ENCODE measurements around the gene ST3GAL5.
A peak's percentile ranks its signal among the peaks of the same experiment; 100 is the strongest.
"Not testable (repeated sequence)": the region's sequence is repeated elsewhere in the genome, so short reads cannot be mapped to it uniquely, and the experiment has no call there.

The ST3GAL5 gene

DNA sequence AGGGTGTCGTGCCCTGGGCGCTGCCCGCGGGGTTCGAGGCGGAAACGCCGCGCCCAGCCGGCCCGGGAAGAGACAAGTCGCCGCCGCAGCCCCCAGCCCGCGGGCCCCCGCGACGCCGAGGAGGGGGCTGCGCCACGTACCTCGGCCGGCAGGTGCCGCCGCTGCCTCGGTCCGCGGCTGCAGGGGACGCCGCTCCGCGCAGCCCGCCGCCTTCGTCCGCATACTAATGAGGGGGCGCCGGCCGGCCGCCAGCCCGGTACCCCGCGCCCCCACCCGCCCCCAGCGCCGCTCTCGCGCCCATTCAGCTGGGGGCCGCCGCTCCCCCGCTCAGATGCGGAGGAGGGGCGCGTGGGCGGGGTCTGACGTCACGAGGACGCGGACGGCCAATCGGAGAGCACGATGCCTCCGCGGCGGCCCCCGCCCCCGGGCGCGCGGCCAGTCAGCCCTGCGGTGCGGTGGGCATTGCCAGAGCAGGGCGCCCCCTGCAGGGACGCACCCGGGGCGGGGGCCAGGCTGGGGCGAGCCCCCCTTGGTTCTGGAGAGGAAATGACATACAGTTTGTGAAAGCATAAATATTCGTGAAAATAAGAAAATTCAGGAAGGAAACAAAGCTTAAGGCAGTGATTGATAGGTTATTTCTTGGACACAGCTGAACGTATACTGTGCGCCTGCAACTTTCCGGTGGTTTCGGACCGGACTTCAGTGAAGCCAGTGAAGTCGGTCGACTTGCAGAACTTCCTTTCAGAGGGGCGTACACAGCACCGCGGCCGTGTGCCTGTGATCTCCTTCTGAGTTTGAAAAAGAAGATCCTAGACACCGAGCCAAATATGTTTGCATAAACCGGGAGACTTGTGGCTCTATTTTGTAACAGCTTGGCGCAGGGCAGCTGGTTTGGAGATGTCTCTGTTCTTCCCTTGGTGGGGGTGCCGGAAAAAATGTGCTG lies at the start of gene ST3GAL5:
Gene ST3GAL5, minus strand, starts transcription at position 307 of the 943 bp plus-strand sequence. Its CDS starts 85 bp downstream, at position 222.
- peak; percentile 92 for DNase-seq

DNA sequence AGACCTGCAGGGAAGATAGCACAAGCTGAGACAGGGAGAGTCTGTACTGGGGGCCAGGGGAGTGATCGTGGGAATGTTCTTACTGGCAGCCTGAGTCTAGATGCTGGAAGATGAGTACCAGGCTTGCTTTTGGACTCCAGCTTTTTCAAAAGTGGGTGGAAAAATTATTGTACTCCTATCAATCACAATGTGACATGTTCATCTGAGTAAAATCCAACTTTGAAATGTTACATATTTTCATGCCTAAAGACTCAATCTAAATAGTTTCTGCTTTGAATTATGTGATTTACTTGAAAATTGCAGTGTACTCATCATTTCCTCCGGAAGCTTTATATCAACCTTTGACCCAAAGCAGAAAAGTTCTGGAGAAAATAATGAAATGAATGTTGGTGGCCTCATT lies 49.7 kb upstream of the ST3GAL5 start:
- no peak for DNase-seq

DNA sequence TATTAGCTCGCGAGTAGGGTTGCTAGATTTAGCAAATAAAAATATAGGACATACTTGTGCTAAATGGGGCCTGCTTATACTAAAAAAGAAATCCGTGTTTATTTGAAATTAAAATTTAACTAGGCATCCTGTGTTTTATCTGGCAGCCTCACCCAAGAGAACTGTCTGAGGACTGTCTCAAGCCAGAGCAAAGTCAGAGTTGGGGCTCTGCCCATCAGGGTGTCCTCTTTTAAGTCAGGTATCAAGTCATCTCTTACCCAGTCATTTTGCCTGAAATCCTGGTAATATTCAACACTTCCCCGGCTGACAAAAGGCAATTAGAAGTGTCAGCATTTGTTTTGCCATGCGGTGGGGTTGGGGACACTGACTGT lies 48.3 kb upstream of the ST3GAL5 start:
- DNase-seq, result no peak

DNA sequence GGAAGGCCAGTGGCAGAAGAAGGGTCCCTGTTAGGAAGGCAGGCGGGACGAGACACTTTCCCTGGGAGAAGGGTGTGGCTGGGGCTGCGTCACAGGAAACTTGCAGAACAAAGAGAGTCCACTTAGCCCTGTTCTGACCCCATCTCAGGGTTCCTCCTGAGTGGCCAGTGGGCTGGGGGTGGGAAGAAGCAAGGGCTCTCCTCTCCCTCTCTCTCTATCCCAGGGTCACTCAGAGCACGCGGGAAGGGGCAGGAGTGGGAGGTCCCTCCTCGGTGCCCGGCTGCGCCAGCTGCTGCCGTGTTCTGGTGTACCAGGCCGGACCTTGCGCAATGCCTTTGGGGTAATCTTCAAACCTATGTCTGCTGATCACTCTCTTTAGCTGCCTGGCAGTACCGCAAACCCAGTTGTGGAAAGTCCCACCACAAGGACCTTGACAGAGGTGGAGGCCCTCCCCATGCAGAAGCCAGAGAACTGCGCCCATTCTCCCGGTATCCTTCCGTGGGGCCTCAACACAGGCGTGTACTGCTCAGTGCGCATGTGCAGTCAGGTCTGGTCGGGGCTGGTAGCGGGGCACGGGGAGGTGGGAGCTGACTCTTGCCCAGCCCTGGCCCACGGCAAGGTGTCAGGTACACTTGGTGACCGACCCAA lies 47.8 kb upstream of the ST3GAL5 start:
- no peak for DNase-seq

DNA sequence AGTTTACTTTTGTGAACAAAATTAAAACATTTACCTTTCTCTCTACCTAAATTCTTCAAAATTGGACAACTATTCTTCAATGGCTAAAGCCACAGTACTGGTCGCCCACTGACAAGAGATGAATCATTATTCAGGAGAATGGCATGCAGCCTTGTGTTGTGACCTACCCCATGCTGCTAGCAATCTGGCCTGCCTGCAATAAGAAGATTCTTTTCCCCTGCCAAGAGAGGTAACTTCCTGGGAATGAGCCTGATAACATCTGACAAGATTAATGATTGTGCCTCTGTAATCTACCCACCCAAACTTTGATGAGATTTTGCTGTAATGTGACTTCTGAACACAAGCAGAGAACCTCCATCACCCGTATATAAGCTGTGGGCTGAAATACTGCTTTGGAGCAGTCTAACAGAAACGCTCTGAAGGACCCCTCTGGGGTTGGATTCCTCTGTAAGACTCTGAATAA lies 47.0 kb upstream of the ST3GAL5 start:
- no peak for DNase-seq

DNA sequence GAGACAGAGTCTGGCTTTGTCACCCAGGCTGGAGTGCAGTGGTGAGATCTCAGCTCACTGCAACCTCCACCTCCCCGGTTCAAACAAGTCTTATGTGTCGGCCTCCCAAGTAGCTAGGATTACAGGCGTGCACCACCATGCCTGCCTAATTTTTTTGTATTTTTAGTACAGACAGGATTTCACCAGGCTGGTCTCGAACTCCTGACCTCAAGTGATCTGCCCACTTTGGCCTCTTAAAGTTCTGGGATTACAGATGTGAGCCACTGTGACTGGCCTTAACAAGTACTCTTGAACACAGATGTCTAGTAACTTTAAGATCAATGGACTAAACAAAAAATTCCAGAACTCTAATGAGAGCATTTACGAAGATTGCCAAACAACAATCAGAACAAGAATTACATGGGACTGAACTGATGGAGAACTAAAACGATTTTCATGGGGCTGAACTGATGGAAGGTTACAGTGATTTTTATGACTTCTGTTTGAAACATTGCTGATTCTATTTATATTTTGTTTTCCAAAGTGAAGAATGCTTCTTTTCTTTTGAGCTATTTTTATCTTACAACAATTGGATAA lies 46.5 kb upstream of the ST3GAL5 start:
- no peak for DNase-seq

DNA sequence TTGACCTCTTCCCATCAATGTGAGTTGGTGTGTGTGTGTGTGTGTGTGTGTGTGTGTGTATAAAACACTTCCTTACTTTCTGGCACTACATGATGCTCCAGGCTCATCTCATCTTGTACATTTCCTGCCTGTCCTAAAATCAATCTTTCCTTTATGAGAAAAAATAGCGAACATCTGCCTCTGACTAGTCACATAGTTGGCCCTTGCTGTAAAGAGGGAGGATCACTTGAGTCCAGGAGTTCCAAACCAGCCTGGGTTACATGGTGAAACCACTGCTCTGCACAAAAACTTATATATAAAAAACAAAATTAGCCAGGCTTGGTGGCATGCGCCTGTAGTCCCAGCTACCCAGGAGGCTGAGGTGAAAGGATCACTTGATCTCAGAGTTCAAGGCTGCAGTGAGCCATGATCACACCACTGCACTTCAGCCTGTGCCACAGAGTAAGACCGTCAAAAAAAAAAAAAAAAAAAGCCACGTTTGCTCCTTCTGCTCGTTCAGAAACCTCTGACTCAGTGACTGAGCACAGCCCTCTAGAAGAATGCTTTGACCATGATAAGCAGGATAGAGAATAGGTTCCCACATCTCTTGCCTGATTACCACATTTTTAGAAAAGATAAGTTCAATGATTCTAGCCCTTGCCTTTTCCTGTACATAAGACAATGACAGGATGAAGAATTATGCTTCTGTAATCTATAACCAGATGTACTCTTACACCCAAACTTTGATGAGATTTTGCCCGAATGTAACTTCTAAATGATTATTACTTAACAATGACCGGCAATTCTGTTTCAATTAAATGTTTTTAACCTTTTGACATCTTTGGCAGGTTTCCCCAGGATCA lies 45.2 kb upstream of the ST3GAL5 start:
- no peak for DNase-seq

DNA sequence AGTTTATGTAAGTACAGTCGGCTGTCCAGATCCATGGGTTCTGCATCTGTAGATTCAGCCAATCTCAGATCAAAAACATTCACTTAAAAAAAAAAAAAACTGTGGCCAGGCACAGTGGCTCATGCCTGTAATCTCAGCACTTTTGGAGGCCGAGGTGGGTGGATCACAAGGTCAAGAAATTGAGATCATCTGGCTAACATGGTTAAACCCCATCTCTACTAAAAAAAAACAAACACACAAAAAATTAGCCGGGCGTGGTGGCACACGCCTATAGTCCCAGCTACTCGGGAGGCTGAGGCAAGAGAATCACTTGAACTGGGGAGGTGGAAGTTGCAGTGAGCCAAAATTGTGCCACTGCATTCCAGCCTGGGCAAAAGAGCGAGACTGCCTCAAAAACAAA lies 42.4 kb upstream of the ST3GAL5 start:
- DNase-seq, result not testable (repeated sequence)

DNA sequence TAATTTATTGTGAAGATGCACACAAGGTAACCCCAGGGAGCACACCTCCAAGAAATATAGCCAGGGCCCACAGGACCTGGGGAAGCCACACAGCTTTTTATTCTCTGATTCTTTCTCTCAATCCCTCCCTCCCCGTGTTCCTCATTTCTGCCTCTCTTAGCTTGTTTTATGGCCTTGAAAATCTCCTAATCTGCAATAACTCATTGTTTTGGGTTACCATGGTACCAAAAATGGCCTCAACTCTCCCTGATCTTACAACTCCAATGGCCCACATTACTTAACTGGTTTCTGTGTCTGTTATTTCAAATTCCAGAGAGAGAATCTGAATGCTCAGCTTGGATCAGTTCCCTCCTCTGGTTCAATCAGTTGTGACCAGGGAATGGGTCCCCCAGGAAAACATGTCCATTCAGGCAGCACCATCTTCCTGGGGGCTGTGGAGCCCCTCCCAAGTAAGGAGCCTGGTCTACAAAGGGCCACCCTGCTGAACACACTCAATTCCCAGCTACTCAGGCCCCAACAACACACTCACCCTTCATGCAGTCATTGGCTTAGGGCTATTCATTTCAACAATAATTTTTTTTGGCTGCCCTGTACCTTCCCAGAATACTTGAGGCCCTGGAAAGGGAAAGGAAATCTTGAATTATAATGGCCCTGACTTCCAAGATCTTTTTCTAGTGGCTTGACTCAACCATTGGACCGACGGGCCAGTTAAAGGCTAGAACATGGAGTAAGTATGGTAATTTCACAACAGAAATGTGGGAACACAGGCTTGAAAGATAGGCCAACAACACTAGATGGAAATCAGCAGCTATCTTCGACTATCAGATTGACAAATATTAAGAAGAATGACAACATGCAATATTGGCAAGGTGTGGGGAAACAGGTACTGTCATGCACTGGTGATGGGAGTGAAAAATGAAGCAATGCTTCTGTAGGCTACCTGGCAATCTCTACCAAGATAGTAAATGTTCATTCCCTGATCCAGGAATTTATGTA lies 41.6 kb upstream of the ST3GAL5 start:
- DNase-seq, result no peak

DNA sequence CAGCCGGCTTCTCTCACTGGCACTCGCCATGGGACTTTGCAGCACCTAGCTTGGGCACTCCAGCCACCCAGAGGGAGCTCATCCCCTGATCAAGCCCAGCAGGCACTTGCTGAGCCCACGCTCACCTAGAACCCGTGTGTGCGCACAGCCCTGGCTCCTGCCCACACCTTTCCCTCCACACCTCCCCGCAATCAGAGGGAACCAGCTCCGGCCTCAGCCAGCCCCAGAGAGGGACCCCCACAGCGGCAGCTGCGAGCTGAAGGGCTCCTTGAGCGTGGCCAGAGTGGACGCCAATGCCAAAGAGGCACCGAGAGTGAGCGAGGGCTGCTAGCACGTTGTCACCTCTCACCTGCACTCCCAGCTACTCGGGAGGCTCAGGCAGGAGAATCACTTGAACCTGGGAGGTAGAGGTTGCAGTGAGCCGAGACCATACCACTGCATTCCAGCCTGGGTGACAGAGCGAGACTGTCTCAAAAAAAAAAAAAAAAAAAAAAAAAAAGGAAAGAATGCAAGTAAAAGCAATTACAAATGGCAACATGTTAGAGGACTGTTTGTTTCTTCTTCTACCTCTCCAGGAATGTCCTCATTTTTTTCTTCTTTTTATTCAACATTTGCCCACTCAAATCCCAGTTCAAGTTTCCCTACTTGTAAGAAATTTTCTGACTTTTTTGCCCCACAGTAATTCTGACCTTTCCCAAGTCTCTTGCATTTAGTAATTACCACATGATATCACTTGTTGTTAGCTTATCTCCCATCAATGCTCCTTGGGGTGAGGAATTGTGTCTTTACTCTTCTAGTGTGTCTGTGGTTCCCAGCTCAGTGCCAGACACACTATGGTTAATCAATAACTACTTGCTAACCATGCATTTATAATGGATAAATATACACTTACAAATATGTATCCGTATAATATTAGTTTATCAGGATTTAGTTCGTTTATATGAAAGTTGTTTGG lies 40.6 kb upstream of the ST3GAL5 start:
- DNase-seq, result no peak

DNA sequence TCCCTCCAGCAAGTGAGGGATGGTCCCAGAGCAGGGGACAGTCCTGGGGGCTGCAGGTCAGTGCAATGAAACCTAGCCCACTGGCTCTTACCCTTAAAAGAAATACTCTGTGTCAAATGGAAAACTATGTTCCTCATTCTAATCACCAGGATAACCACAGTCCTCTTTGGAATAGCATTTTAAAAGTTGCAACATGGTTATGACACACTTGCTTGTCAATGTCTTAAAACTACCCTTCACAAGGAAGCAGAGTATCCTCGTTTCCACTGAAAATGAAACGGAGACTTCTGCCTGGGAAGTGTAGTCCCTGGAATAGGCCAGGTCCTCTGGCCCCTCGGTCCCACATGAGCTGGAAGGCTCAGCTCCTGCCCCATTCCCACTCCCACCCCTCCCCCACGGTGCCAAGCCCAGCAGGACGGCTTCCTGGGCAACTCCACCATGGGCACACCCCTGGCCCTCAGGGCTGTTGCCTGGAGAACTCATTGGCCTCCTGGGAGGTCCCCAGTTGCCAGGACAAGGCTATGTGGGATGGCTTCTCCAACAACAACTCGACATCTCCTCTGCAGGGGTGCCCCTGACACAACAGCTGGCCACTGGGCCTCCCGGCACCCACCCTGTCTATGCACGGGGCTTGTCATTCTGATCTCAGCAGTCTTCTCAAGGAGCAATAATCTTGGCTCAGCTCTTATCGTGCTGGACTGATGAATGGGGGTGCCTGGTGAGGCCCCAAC lies 38.3 kb upstream of the ST3GAL5 start:
- DNase-seq, result no peak

DNA sequence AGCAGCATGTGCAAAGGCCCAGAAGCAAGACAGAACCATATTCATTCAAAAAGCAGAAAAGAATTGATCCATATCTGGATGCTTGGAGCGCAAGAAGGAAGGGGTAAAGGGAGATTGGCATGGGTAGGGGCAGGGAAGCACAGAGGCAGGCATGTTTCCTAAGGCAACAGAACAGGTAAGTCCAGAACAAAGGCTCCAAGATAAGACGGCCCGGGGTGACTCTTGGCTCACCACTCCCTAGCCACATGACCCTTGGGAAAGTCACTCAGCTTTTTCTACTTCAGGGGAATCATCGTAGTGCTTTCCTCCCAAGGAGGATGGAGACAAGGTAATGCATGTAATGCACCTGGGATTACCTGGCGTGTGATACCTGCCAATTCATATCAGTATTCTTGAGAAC lies 37.7 kb upstream of the ST3GAL5 start:
- DNase-seq, result no peak

DNA sequence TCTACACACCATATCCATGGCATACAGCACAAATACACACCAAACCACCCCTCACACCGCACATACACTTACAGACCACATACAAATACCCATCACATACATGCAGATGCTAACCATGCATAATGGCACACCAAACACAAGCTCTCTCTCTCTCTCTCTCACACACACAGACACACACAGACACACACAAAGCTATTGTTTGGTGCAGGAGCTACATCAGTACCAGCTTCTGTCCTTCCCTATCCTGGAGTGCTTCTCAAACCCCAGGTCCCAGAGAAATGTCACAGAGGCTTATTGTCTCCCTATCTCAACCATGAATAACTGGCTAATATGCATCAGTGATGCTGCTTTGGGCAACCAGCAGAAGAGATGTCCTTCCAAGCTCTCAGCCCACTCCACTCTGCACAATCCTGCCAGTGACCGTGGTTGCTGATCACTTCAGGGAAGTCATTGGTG lies 36.5 kb upstream of the ST3GAL5 start:
- DNase-seq, result no peak

DNA sequence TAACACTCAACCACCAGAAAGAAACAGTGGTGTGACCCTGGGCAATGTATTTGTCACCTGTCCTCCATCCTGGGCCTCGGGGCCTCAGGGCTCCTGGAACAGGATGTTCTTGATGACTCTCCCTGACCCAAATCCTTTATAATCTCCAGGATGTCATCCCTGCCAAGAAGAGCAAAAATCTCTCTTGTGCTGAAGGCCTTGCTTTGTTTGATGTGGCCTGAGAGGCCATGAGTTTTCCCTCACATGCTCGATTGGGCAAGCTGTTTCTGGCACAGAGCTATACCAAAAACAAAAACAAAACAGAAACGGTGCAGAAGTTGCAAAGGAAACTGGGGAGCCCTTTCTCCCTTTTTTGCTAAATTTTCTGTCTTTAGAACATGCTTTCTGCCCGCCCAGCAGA lies 35.7 kb upstream of the ST3GAL5 start:
- DNase-seq, result no peak

DNA sequence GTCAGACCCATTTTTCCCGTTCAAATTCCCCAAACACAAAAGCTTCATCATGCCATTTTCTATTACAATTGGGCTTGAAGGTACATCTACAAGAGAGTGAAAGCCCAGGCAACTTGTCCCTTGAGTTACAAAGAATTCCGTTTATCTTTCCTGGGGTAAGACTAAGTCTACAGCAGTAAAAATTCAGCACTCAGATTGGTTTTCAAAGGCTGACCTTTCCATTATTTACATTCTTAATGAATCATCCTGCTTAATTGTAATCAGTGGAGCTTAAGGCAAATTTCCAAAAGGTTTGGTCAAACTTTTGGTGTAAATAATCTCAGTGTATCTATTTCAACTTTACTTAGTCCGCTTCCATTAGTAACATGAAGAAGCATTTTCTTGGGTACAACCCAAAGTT lies 33.4 kb upstream of the ST3GAL5 start:
- no peak for DNase-seq

DNA sequence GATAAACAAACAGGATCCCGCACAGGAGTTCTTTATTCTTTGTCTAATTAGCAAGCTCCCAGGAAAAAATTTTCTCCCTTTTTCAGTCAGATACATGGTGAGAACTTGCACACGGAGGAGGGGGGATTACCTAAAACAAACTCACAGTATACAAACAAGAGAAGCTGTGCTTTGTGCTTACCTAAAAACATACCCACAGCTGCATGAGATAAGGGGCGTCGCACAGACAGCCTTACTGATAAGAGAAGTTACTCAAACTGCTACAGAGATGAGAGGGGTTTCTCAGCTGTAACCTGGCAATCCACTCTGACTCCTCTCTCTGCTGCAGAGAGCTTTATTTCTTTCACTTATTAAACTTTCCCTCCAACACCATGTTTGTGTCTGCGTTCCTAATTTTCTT lies 32.9 kb upstream of the ST3GAL5 start:
- no peak for DNase-seq

DNA sequence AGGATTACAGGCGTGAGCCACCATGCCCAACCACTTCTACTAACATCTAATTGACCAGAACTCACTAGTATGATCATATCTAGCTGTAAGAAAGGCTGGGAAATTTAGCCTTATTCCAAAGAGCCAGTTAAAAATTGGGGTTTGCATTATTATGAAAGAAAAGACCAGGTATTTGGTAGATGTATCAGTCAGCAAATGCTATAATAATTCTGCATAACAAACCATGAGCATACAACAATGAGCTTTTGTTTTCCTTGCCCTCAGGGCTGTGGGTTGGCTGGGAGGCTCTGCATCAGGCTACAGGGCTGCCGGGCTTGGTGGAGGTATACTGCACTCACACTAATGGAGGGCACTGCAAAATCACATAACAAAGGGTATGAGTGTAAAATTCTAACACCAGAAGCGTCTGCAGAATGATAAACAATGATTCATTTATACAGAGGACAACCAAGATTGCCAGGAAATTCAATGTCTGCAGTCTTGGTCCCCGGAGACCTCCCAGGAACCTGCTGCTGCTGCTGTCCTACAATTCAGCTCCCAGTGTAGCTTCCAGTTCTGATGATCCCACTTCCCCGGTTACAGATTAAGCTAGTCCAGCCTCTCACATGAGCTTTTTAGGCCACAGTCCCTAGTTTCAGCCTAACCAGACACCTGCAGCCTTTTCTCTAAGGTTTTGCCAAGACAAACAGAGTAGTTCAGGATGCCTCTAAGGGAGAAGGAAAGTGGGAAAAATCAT lies 32.2 kb upstream of the ST3GAL5 start:
- no peak for DNase-seq

DNA sequence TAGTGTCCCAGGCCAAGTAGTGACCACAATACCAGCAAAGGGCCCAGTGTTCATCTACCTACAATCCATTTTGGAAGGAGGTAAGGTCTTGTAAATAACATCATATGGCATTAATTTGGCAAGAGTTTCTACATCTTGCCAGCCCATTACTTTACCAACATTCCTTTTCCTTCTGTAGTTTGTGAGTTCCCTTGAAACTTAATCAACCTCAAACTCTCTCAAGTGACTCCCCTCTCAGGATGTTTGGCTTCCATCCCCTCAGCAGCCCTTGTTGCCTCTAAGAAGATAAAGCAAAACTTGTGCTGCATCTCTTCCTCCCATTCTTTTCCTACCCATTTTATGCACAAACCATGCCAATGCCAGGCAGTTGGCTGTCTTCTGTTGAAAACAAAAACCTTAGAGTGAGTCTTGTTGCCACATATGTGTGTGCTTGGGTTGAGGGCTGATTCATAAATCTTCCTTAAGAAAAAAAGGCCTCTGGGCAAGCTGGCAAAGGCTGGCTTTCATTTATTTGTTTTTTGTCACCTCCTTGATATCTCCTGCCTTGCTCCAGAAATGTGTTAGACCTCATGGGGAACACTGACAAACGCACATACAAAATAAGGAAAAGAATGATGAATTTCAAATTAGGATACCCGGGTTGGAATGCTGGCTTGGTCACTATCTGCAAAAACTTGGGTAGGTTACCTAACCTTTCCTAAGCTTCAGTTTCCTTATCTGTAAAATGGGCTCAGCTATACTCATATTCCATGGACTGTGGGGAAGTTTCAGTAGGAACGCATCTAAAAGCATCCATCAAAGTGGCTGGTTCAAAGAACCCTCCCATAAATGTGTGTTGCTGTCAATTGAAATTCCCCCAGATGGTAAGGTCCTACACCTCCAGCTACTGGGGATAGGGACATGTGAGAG lies 29.4 kb upstream of the ST3GAL5 start:
- no peak for DNase-seq
